ENCODE data around the gene HOXA3.

HOXA3 gene

GRCh38 chr7:27151931-27152815 lies at the start of gene HOXA3:
TSS of gene HOXA3 (minus strand) at chr7:27152583. CDS start at chr7:27110640, 41,943 bp downstream.
- no peak for DNase-seq (ENCODE audit: low read depth)

GRCh38 chr7:27201580-27202017 lies 49.2 kb upstream of the HOXA3 start:
- no peak for DNase-seq (ENCODE audit: low read depth)

- no peak for DNase-seq (ENCODE audit: low read depth)
These were observed 48.6 kb upstream of the HOXA3 start for GRCh38 chr7:27200761-27201579.

GRCh38 chr7:27199849-27200760 lies 47.7 kb upstream of the HOXA3 start, which contains the start of gene HOXA13:
TSS of gene HOXA13 (minus strand) at chr7:27200091. CDS start at chr7:27200077, 14 bp downstream.
- DNase-seq (ENCODE audit: low read depth), result no peak

- DNase-seq (ENCODE audit: low read depth), result no peak
These were observed 46.8 kb upstream of the HOXA3 start for GRCh38 chr7:27198871-27199801.

- no peak for DNase-seq (ENCODE audit: low read depth)
These were observed 45.9 kb upstream of the HOXA3 start for GRCh38 chr7:27198138-27198841.

- no peak for DNase-seq (ENCODE audit: low read depth)
These were observed 45.0 kb upstream of the HOXA3 start for GRCh38 chr7:27197137-27198042.

GRCh38 chr7:27196287-27196767 lies 43.9 kb upstream of the HOXA3 start:
- DNase-seq (ENCODE audit: low read depth), result peak; percentile 64

- DNase-seq (ENCODE audit: low read depth), result no peak
These were observed 42.5 kb upstream of the HOXA3 start for GRCh38 chr7:27194686-27195379.

- no peak for DNase-seq (ENCODE audit: low read depth)
These were observed 41.6 kb upstream of the HOXA3 start for GRCh38 chr7:27194002-27194352.

GRCh38 chr7:27193335-27194001 lies 41.1 kb upstream of the HOXA3 start:
- DNase-seq (ENCODE audit: low read depth), result no peak

- no peak for DNase-seq (ENCODE audit: low read depth)
These were observed 40.4 kb upstream of the HOXA3 start for GRCh38 chr7:27192546-27193334.

GRCh38 chr7:27191833-27192545 lies 39.6 kb upstream of the HOXA3 start:
- no peak for DNase-seq (ENCODE audit: low read depth)

GRCh38 chr7:27191161-27191731 lies 38.9 kb upstream of the HOXA3 start:
- DNase-seq (ENCODE audit: low read depth), result no peak

GRCh38 chr7:27189997-27190748 lies 37.8 kb upstream of the HOXA3 start:
- no peak for DNase-seq (ENCODE audit: low read depth)
